A549 (cell line): Measurements from ENCODE around the gene CHSY3. TPM values are rescaled to one million over a fixed set of nuclear protein-coding genes. Genes with fewer than 3 reads are reported as not detected.

Source experiments
- ATAC-seq, 2 experiments: fragments of 200-7000 bp in 1 of 2; fragments of >200 bp in 1 of 2; cut with Nextera tagmentation in 1 of 2; cut with Tn5 transposase in 1 of 2; 3 replicates each; pipeline versions ENCODE4 v1.8.0 to v1.9.1; 2018 to 2020; ENCODE audit warnings: mild to moderate bottlenecking in 1 of 2, moderate library complexity in 1 of 2
- CTCF ChIA-PET: fragments of 300-600 bp; sonication (Branson Sonifier 250); formaldehyde crosslinking; extraction: SDS; loops from one replicate; lab custom pipeline; 2021; ENCODE audit warnings: antibody characterized with exemption, inconsistent platforms; lab: Yijun Ruan, JAX
- POLR2A ChIA-PET: fragments of 350-600 bp; formaldehyde crosslinking; extraction: SDS; loops from one replicate; lab custom pipeline; 2021; ENCODE audit warnings: antibody characterized with exemption, inconsistent platforms; lab: Yijun Ruan, JAX
- DNase-seq, 2 experiments: peaks; one replicate each; pipeline versions ENCODE4 v3.0.0 to v3.0.0-alpha.2; 2011 to 2016; ENCODE audit warnings: low read depth in 1 of 2, low spot score in 1 of 2
- FAIRE-seq: peaks from 2 replicates; lab custom pipeline; 2011; peaks lifted over from hg19 to GRCh38; lab: Jason Lieb, UNC
- H3K27ac ChIP-seq, 2 experiments: fragments of >200 bp; sonication (Bioruptor Twin); formaldehyde crosslinking; 3 replicates each; pipeline ENCODE4 v1.5.1; 2016 to 2017
- H3K4me1 ChIP-seq: fragments of >200 bp; sonication (Bioruptor Twin); formaldehyde crosslinking; 3 replicates; pipeline ENCODE4 v1.6.1; 2016
- H3K4me2 ChIP-seq: fragments of >200 bp; sonication (Bioruptor Twin); formaldehyde crosslinking; 3 replicates; pipeline ENCODE4 v1.6.1; 2016
- H3K4me3 ChIP-seq: fragments of >200 bp; sonication (Bioruptor Twin); formaldehyde crosslinking; 3 replicates; pipeline ENCODE4 v1.5.1; 2016
- H3K9me3 ChIP-seq: fragments of >200 bp; sonication (Bioruptor Twin); formaldehyde crosslinking; 3 replicates; pipeline ENCODE4 v1.6.1; 2016
- BHLHE40 ChIP-seq: IDR thresholded peaks from 2 replicates; pipeline ENCODE4 v1.6.1; 2012; ENCODE audit warnings: low read depth, low read length, inconsistent platforms
- CBX8 ChIP-seq: fragments of 200-600 bp; sonication (generic); IDR thresholded peaks from 2 replicates; pipeline ENCODE4 v1.6.1; 2016
- CEBPB ChIP-seq, 2 experiments: fragments of >200 bp in 1 of 2; sonication (Bioruptor Twin) in 1 of 2; formaldehyde crosslinking in 1 of 2; IDR thresholded peaks; 2 replicates each; pipeline ENCODE4 v1.6.1; 2012 to 2016
- EHF ChIP-seq: fragments of 250-450 bp; sonication (Bioruptor Pico); IDR thresholded peaks from 2 replicates; pipeline ENCODE4 v1.5.0; 2020; ENCODE audit warnings: mild to moderate bottlenecking
- HDAC2 ChIP-seq: fragments of 200-600 bp; sonication (generic); IDR thresholded peaks from 2 replicates; pipeline ENCODE4 v1.6.1; 2016
- HOXB13 ChIP-seq: fragments of 250-450 bp; sonication (Bioruptor Pico); IDR thresholded peaks from 2 replicates; pipeline ENCODE4 v1.5.0; 2020; ENCODE audit warnings: low read depth, mild to moderate bottlenecking, moderate library complexity
- JUNB ChIP-seq: fragments of >200 bp; sonication (Bioruptor Twin); formaldehyde crosslinking; IDR thresholded peaks from 2 replicates; pipeline ENCODE4 v1.6.1; 2016
- KDM1A ChIP-seq: fragments of 200-600 bp; sonication (generic); IDR thresholded peaks from 2 replicates; pipeline ENCODE4 v1.6.1; 2016; ENCODE audit warnings: low read depth, mild to moderate bottlenecking
- KDM5A ChIP-seq: fragments of 200-600 bp; sonication (generic); IDR thresholded peaks from 2 replicates; pipeline ENCODE4 v1.6.1; 2016; ENCODE audit warnings: antibody characterized with exemption, mild to moderate bottlenecking
- NFE2L2 ChIP-seq: fragments of 150-350 bp; conservative IDR thresholded peaks from 2 replicates; pipeline ENCODE4 v1.6.1; 2014; ENCODE audit warnings: low read length
- PHF8 ChIP-seq: fragments of 200-600 bp; sonication (generic); IDR thresholded peaks from 2 replicates; pipeline ENCODE4 v1.6.1; 2016; ENCODE audit warnings: low read depth, mild to moderate bottlenecking, antibody characterized with exemption, moderate library complexity, borderline replicate concordance
- RAD21 ChIP-seq, 2 experiments: fragments of >200 bp in 1 of 2; sonication (Bioruptor Twin) in 1 of 2; formaldehyde crosslinking in 1 of 2; IDR thresholded peaks in 1 of 2; conservative IDR thresholded peaks in 1 of 2; 2 replicates in 1 of 2; 3 replicates in 1 of 2; pipeline ENCODE4 v1.6.1; 2012 to 2018; ENCODE audit warnings: inconsistent platforms in 1 of 2
- RARB ChIP-seq: fragments of 250-450 bp; sonication (Bioruptor Pico); IDR thresholded peaks from 2 replicates; pipeline ENCODE4 v1.8.0; 2021; ENCODE audit warnings: mild to moderate bottlenecking, moderate library complexity
- SMC3 ChIP-seq: fragments of >200 bp; sonication (Bioruptor Twin); formaldehyde crosslinking; IDR thresholded peaks from 3 replicates; pipeline ENCODE4 v1.6.1; 2018; ENCODE audit warnings: inconsistent platforms
- TP53 ChIP-seq: fragments of 250-450 bp; sonication (Bioruptor Pico); IDR thresholded peaks from 2 replicates; pipeline ENCODE4 v1.5.0; 2021; ENCODE audit warnings: mild to moderate bottlenecking, moderate library complexity
- ZFP36 ChIP-seq: fragments of 450-650 bp; IDR thresholded peaks from 2 replicates; pipeline ENCODE4 v1.6.1; 2014; ENCODE audit warnings: borderline replicate concordance; ENCODE audit not compliant: partially characterized antibody
- ZNF302 ChIP-seq: fragments of 250-450 bp; sonication (Bioruptor Pico); IDR thresholded peaks from 2 replicates; pipeline ENCODE4 v1.9.0; 2021; ENCODE audit warnings: inconsistent platforms, mild to moderate bottlenecking, moderate library complexity
- WGBS: methylation state at CpG from one replicate; pipeline ENCODE4 v1.1.6; 2017; ENCODE audit errors: missing lambda C conversion rate; 5-methylcytosine and 5-hydroxymethylcytosine counted together
- polyA plus RNA-seq, 4 experiments: library from polyadenylated mRNA; depleted of rRNA in 3 of 4; stranded (reverse); fragments of >200 nt; fragmentation: RNase III in 1 of 4; extraction: RNeasy Plus Mini Kit Qiagen cat#74134 plus additional on column Dnase treatment in 1 of 4; gene quantifications; 2 replicates in 3 of 4; 3 replicates in 1 of 4; pipeline ENCODE4 v1.2.3, GENCODE V29; 2011 to 2017
- TF ChIP-seq, protein P1 (sequence below): fragments of >200 bp; sonication (Bioruptor Twin); formaldehyde crosslinking; IDR thresholded peaks from 3 replicates; pipeline ENCODE4 v1.6.1; 2016
- TF ChIP-seq, protein P2 (sequence below): IDR thresholded peaks from 2 replicates; pipeline ENCODE4 v1.6.1; 2012; ENCODE audit warnings: low read depth, borderline replicate concordance
- TF ChIP-seq, protein P3 (sequence below): IDR thresholded peaks from 2 replicates; pipeline ENCODE4 v1.6.1; 2012
- TF ChIP-seq, protein P4 (sequence below): fragments of 250-450 bp; sonication (Bioruptor Pico); IDR thresholded peaks from 2 replicates; pipeline ENCODE4 v1.5.0; 2021; ENCODE audit warnings: mild to moderate bottlenecking, moderate library complexity, borderline replicate concordance

Gene CHSY3
- polyA plus RNA-seq, 2 of the 4 experiments (the other 2 are of a cell fraction), result 0.06 to 0.12 TPM

DNA sequence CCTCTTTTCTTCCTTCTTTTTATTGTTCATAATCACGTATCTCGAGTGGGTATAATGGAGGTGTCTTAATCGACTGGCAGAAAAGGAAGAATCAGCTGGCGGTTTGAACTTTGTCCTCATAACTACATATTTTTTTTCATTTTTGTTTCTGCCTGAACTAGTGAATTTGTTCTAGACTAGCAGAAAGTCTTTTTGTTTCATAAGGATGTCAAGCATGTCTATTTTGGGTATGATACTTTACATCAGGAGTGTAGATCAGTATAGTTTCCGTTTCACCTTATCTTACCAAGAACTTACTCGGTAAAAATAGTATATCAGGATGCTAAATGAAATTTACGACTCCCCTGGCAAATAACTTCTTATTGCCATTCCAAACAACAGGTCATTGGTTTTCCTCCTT, 278.9 kb downstream of the CHSY3 start:
- no peak overlapping the region for H3K27ac ChIP-seq
- no peaks in the 10 kb centered on the region for H3K4me1 ChIP-seq
- no peak for TF ChIP-seq RAD21 (conservative IDR thresholded peaks at IDR 0.05 in 1 of 2, IDR thresholded peaks at IDR 0.05 in 1 of 2)
- TF ChIP-seq, protein P1, sequence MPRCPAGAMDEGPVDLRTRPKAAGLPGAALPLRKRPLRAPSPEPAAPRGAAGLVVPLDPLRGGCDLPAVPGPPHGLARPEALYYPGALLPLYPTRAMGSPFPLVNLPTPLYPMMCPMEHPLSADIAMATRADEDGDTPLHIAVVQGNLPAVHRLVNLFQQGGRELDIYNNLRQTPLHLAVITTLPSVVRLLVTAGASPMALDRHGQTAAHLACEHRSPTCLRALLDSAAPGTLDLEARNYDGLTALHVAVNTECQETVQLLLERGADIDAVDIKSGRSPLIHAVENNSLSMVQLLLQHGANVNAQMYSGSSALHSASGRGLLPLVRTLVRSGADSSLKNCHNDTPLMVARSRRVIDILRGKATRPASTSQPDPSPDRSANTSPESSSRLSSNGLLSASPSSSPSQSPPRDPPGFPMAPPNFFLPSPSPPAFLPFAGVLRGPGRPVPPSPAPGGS, result no peak
- TF ChIP-seq, protein P2, sequence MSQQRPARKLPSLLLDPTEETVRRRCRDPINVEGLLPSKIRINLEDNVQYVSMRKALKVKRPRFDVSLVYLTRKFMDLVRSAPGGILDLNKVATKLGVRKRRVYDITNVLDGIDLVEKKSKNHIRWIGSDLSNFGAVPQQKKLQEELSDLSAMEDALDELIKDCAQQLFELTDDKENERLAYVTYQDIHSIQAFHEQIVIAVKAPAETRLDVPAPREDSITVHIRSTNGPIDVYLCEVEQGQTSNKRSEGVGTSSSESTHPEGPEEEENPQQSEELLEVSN, result no peak
- no peak for TF ChIP-seq JUNB
- no peak for TF ChIP-seq TP53 (CRISPR knock-in tag)
- no peak for TF ChIP-seq ZFP36
- TF ChIP-seq ZNF302 (CRISPR knock-in tag), result no peak
- no peak for TF ChIP-seq SMC3
- no peak overlapping the region for H3K4me2 ChIP-seq
- ChIA-PET POLR2A (no interaction called here), CTCF (no interaction called here)
- FAIRE-seq (no peak), ATAC-seq (no peak), DNase-seq (no peak)
- 37% methylated on average over 7 of the region's 7 CpGs for WGBS
- H3K4me3 ChIP-seq, result no peak overlapping the region
- no peaks in the 10 kb centered on the region for H3K9me3 ChIP-seq

DNA sequence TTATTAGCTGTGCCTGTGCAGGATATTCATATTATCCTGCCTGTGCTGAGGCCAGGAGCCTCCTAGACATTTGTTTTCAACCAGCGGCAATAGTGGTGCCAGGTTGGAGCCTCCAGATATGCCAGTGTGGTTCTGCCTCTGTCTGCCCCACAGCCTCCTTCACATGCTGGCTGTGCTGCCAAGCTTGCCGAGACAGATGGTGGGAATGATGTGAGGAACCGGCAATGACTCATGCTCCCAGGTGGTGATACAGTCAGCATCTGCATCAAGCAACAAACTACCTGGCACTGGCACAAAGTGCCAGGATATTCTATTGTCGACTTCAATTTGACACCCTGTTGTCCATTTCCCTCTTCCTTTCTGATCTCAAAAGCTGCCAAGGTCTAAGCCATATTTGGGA, 285.7 kb downstream of the CHSY3 start:
- H3K9me3 ChIP-seq, result no peaks in the 10 kb centered on the region
- 30% methylated on average over 4 of the region's 4 CpGs for WGBS
- POLR2A ChIA-PET, result no interaction called here
- no peak overlapping the region for H3K4me3 ChIP-seq
- no peak overlapping the region for H3K4me2 ChIP-seq
- FAIRE-seq, result no peak
- H3K27ac ChIP-seq, result no peak overlapping the region
- TF ChIP-seq KDM1A (no peak), SMC3 (no peak), HDAC2 (no peak), CEBPB (IDR thresholded peaks at IDR 0.05) (no peak), CBX8 (no peak), HOXB13 (no peak)
- TF ChIP-seq, all 56 proteins: peak for 0
- no peaks in the 10 kb centered on the region for H3K4me1 ChIP-seq
- ATAC-seq (no peak), DNase-seq (no peak)
- CTCF ChIA-PET, result no interaction called here

DNA sequence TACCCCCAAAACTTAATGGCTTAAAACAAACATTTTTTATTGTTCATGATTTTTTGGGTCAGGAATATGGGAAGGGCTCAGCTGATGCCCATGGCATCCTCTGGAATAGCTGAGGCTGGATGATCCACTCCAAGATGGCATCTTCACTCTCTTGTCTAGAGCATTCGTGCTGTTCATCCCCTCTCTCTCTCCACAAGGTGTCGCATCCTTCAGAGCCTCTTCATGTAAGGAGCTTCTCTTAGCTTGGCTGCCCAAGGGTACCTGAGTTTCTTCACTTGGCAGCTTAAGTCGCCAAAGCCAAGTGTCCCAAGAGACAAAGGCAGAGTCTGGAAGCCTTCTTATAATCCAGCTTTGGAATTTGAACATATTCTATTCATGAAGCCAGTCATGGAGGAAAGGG, 294.7 kb downstream of the CHSY3 start:
- peak; percentile 39 for FAIRE-seq
- Histone ChIP-seq H3K9me3 (no peaks in the 10 kb centered on the region; the same call in 2 of the 3 replicates), H3K4me2 (no peak overlapping the region), H3K4me3 (no peak overlapping the region), H3K27ac (no peak overlapping the region), H3K4me1 (no peaks in the 10 kb centered on the region)
- peak; percentile 28 to 68 for DNase-seq
- ChIA-PET POLR2A (no interaction called here), CTCF (no interaction called here)
- peak; percentile 82 to 87; a peak in 5 of 6 replicates for ATAC-seq
- TF ChIP-seq RAD21 (conservative IDR thresholded peaks at IDR 0.05 in 1 of 2, IDR thresholded peaks at IDR 0.05 in 1 of 2) (peak; percentile 22 to 50; a peak in 3 of 5 replicates), KDM5A (no peak), SMC3 (peak; percentile 45; the same call in 2 of the 3 replicates)
- WGBS, result 15% methylated on average over 3 of the region's 3 CpGs

DNA sequence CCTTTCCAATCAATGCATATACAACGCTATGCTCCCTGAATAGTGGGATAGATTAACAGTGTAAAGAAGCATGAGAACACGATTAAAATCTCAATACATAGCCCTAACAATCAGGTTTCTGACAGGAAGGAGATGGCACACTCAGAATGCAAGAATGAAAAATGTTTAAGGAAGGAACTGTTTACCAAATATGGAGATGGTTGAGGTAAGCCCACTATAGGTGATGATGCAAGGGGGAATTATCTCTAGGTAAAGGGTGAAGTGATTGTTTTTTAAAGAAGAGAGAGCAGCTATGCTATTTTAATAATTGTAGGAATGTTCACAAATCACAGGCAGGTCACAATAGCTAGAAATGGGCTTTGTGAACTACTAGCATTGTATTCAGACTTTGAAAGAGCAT, 302.4 kb downstream of the CHSY3 start:
- ChIA-PET POLR2A (no interaction called here), CTCF (no interaction called here)
- H3K27ac ChIP-seq, result no peak overlapping the region
- 1% methylated on average over 2 of the region's 2 CpGs for WGBS
- ATAC-seq (no peak), DNase-seq (no peak), FAIRE-seq (no peak)
- H3K4me1 ChIP-seq, result no peaks in the 10 kb centered on the region
- no peaks in the 10 kb centered on the region for H3K9me3 ChIP-seq
- H3K4me3 ChIP-seq, result no peak overlapping the region
- H3K4me2 ChIP-seq, result no peak overlapping the region
- TF ChIP-seq, protein P3, sequence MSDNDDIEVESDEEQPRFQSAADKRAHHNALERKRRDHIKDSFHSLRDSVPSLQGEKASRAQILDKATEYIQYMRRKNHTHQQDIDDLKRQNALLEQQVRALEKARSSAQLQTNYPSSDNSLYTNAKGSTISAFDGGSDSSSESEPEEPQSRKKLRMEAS, result no peak
- TF ChIP-seq PHF8, result no peak
- TF ChIP-seq BHLHE40, result no peak
- TF ChIP-seq EHF (CRISPR knock-in tag), result no peak
- TF ChIP-seq RARB (CRISPR knock-in tag), result no peak
- TF ChIP-seq, protein P4, sequence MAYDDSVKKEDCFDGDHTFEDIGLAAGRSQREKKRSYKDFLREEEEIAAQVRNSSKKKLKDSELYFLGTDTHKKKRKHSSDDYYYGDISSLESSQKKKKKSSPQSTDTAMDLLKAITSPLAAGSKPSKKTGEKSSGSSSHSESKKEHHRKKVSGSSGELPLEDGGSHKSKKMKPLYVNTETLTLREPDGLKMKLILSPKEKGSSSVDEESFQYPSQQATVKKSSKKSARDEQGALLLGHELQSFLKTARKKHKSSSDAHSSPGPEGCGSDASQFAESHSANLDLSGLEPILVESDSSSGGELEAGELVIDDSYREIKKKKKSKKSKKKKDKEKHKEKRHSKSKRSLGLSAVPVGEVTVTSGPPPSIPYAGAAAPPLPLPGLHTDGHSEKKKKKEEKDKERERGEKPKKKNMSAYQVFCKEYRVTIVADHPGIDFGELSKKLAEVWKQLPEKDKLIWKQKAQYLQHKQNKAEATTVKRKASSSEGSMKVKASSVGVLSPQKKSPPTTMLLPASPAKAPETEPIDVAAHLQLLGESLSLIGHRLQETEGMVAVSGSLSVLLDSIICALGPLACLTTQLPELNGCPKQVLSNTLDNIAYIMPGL (CRISPR knock-in tag), result no peak
- TF ChIP-seq NFE2L2, result no peak
- TF ChIP-seq, protein P1, result no peak
